DOHH2 (cell line): ENCODE data around the gene MPRIP.

Experiments used
- EZH2phosphoT487 ChIP-seq: fragments of 200-600 bp; sonication (generic); IDR thresholded peaks from 2 replicates; pipeline ENCODE4 v1.6.1; 2017; ENCODE audit warnings: borderline replicate concordance, mild to moderate bottlenecking, antibody characterized with exemption, low read length, moderate library complexity, mixed read lengths
- TF ChIP-seq, protein P1 (sequence below): fragments of 200-600 bp; sonication (generic); IDR thresholded peaks from one replicate; pipeline ENCODE4 v1.5.1; 2014; ENCODE audit warnings: antibody characterized with exemption, mild to moderate bottlenecking, low read depth, low read length; ENCODE audit not compliant: poor library complexity, severe bottlenecking

- TF ChIP-seq, protein P1, sequence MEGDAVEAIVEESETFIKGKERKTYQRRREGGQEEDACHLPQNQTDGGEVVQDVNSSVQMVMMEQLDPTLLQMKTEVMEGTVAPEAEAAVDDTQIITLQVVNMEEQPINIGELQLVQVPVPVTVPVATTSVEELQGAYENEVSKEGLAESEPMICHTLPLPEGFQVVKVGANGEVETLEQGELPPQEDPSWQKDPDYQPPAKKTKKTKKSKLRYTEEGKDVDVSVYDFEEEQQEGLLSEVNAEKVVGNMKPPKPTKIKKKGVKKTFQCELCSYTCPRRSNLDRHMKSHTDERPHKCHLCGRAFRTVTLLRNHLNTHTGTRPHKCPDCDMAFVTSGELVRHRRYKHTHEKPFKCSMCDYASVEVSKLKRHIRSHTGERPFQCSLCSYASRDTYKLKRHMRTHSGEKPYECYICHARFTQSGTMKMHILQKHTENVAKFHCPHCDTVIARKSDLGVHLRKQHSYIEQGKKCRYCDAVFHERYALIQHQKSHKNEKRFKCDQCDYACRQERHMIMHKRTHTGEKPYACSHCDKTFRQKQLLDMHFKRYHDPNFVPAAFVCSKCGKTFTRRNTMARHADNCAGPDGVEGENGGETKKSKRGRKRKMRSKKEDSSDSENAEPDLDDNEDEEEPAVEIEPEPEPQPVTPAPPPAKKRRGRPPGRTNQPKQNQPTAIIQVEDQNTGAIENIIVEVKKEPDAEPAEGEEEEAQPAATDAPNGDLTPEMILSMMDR, result no peak
- no peak for TF ChIP-seq EZH2phosphoT487
Observed at GRCh38 chr17:17181666-17182597, 139.7 kb downstream of the MPRIP start.
